ACC112 (cell line): Measurements from ENCODE around the gene COTL1.

ENCODE experiments used
- H2AFZ ChIP-seq: fragments of 200-600 bp; sonication (generic); one replicate; pipeline ENCODE4 v1.6.0; 2017; ENCODE audit warnings: antibody characterized with exemption, low read length; ENCODE audit not compliant: unreplicated experiment
- H3K27ac ChIP-seq: fragments of 200-600 bp; sonication (generic); 2 replicates; pipeline ENCODE4 v1.5.1; 2014; ENCODE audit warnings: low read depth, mild to moderate bottlenecking, antibody characterized with exemption, low read length, moderate library complexity
- H3K27me3 ChIP-seq: fragments of 200-600 bp; sonication (generic); 2 replicates; pipeline ENCODE4 v1.6.1; 2014; ENCODE audit warnings: mild to moderate bottlenecking, antibody characterized with exemption, low read length, moderate library complexity, mixed read lengths; ENCODE audit not compliant: insufficient read depth
- H3K36me3 ChIP-seq: fragments of 200-600 bp; sonication (generic); 2 replicates; pipeline ENCODE4 v1.6.1; 2016; ENCODE audit warnings: mild to moderate bottlenecking, antibody characterized with exemption, low read length, moderate library complexity, mixed read lengths; ENCODE audit not compliant: insufficient read depth
- H3K4me1 ChIP-seq: fragments of 200-600 bp; sonication (generic); one replicate; pipeline ENCODE4 v1.6.1; 2016; ENCODE audit warnings: low read length, mixed read lengths; ENCODE audit not compliant: insufficient read depth, unreplicated experiment, control insufficient read depth
- H3K4me3 ChIP-seq: fragments of 200-600 bp; sonication (generic); 2 replicates; pipeline ENCODE4 v1.5.1; 2014; ENCODE audit warnings: mild to moderate bottlenecking, low read depth, low read length
- H3K79me2 ChIP-seq: fragments of 200-600 bp; sonication (generic); one replicate; pipeline ENCODE4 v1.6.0; 2016; ENCODE audit warnings: low read length; ENCODE audit not compliant: control insufficient read depth, unreplicated experiment, insufficient read depth

Gene COTL1

DNA sequence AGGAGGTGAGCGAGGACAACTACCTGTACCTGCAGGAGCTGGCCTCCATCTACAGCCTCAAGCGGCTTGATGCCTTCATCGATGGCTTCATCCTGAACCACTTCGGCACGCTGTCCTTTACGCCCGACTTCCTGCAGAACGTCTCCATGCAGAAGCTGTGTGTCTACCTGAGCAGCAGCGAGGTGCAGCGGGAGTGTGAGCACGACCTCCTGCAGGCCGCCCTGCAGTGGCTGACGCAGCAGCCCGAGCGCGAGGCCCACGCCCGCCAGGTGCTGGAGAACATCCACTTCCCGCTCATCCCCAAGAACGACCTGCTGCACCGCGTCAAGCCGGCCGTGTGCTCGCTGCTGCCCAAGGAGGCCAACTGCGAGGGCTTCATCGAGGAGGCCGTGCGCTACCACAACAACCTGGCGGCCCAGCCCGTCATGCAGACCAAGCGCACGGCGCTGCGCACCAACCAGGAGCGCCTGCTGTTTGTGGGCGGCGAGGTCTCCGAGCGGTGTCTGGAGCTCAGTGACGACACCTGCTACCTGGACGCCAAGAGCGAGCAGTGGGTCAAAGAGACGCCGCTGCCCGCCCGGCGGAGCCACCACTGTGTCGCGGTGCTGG, 39.5 kb upstream of the COTL1 start:
- Histone ChIP-seq H3K27ac (no peak overlapping the region), H3K27me3 (no peaks in the 10 kb centered on the region), H3K4me1 (peaks cover 3% of the 10 kb centered on the region), H3K4me3 (no peak overlapping the region), H3K36me3 (peaks cover 3% of the 10 kb centered on the region; the same call in 1 of the 2 replicates), H3K79me2 (peaks cover 5% of the 10 kb centered on the region), H2AFZ (no peak overlapping the region)

DNA sequence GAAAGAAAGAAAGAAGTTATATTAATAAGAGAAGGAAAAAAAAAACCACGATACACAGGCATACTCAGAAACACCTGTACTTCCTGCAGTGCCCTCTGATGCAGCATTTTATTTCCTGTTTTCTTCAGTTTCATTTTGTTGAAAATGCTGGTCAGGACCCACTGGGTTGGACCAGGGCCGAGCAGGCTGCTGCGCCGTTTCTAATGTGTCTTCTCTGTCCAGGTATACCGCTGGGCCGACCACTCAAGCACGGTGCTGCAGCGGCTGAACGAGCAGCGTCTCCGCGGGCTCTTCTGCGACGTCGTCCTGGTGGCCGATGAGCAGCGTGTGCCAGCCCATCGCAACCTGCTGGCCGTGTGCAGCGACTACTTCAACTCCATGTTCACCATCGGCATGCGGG, 38.8 kb upstream of the COTL1 start:
- Histone ChIP-seq H2AFZ (no peak overlapping the region), H3K27ac (no peak overlapping the region), H3K4me1 (peaks cover 3% of the 10 kb centered on the region), H3K36me3 (peaks cover 7% of the 10 kb centered on the region; the same call in 1 of the 2 replicates), H3K79me2 (peaks cover 5% of the 10 kb centered on the region), H3K4me3 (no peak overlapping the region), H3K27me3 (no peaks in the 10 kb centered on the region)

DNA sequence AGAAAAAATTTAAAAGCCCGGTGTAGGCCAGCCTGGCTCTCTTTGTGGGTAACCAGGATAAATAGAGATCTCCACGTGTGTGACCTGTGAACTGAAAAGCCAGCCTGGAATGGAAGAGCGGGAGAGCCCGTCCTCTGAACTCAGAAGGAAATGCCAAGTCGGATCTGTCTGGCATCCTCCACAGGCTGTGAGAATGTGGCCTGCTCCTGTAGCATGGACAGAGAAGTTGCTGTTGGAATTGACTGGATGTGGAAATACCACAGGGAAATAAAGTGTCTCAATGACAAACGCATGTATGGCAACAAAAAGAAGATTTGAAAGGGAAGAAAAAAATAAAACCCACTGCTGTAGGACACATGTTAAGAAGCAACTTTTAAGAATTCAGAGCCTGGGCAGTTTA, 37.1 kb upstream of the COTL1 start:
- Histone ChIP-seq H2AFZ (no peak overlapping the region), H3K27ac (no peak overlapping the region), H3K79me2 (peaks cover 14% of the 10 kb centered on the region), H3K36me3 (peaks cover 11% of the 10 kb centered on the region; the same call in 1 of the 2 replicates), H3K27me3 (no peaks in the 10 kb centered on the region), H3K4me1 (peaks cover 6% of the 10 kb centered on the region), H3K4me3 (no peak overlapping the region)

DNA sequence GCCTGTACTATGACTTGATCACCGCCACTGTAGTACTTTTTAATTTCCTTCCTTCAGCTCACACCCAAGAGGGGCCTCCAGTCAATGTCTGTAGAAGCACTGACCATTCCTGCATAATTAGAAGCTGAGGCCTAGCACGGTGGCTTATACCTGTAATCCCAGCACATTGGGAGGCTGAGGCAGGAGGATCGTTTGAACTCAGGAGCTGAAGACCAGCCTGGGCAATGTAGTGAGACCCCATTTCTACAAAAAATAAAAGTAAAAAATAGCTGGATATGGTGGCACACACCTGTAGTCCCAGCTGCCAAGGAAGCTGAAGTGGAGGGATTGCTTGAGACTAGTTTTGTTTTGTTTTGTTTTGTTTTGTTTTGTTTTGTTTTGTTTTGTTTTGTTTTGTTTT, 36.4 kb upstream of the COTL1 start:
- Histone ChIP-seq H3K4me1 (peaks cover 11% of the 10 kb centered on the region), H3K79me2 (peaks cover 21% of the 10 kb centered on the region), H3K27ac (no peak overlapping the region), H3K4me3 (no peak overlapping the region), H3K27me3 (no peaks in the 10 kb centered on the region), H2AFZ (no peak overlapping the region), H3K36me3 (peaks cover 11% of the 10 kb centered on the region; the same call in 1 of the 2 replicates)

DNA sequence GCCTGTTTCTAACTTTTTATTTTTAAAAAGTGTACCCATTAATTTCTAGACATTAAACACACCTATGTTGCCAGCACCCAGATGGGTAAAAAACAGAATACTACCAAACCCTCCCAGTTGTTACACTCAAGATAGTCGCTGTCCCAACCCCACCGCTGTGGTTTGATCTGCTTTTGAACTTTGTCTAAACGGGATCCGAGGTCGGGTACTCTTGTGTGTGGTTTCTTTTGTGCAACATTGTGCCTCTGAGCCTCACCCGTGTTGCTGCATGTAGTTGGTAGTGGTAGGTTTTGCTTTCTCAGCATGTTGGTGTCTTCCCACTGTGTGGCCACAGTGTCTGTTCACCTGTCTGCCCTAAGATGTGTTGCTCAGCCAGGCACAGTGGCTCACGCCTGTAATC, 34.7 kb upstream of the COTL1 start:
- H3K36me3 ChIP-seq, result peaks cover 10% of the 10 kb centered on the region; the same call in 1 of the 2 replicates

DNA sequence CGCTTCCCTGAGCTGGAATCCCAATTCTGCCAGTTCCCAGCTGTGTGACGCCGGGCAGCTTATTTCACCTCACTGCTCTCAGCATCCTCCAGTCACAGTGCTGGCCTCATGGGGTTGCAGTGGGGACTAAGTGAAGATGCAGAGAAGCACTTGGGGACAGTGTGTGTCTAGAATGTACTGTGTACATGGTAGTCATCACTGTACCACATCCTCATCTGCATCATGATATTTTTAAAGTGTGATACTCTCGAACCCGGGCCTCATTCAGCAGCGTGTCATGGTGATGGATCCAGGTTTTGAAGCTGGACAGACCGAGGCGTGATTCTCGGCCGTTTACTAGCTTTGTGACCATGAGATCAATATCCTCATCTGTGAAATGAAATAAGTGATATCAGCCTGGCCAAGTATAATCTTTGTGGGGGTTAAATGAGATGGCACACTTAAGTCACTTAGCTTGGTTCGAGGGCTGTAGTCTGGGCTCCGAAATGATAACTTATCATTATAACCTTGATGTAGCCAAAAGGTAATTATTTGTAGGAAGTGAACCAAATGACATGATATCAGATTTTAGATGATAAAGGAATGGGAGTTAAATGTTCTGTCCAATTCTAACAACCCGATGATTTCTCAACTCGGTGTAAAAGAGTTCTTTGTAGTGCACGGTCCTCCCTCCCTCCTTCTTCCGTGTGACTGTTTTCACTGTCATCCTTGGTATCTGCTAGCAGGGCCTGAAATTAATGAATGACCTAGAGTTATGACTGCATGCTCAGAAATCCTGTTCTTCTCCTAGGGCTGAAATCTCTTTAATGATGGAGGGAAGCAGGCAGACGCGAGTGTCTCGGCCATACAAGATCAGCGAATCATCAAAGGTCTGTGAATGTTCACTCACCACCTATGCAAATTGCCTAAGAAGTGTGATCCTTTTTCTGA, 32.4 kb upstream of the COTL1 start:
- Histone ChIP-seq H3K27me3 (no peaks in the 10 kb centered on the region), H3K4me3 (peak overlapping the region; percentile 29; the same call in 1 of the 2 replicates), H2AFZ (no peak overlapping the region), H3K36me3 (0 out of 2 replicates have a peak, but pooled peaks cover 8% of the 10 kb centered on the region), H3K4me1 (peaks cover 12% of the 10 kb centered on the region), H3K79me2 (peaks cover 26% of the 10 kb centered on the region), H3K27ac (no peak overlapping the region)

More for the DNA sequence above, 34.7 kb upstream of the COTL1 start:
- Histone ChIP-seq H2AFZ (no peak overlapping the region), H3K4me3 (no peak overlapping the region), H3K27me3 (no peaks in the 10 kb centered on the region), H3K79me2 (peaks cover 26% of the 10 kb centered on the region), H3K27ac (no peak overlapping the region), H3K4me1 (peaks cover 12% of the 10 kb centered on the region)

DNA sequence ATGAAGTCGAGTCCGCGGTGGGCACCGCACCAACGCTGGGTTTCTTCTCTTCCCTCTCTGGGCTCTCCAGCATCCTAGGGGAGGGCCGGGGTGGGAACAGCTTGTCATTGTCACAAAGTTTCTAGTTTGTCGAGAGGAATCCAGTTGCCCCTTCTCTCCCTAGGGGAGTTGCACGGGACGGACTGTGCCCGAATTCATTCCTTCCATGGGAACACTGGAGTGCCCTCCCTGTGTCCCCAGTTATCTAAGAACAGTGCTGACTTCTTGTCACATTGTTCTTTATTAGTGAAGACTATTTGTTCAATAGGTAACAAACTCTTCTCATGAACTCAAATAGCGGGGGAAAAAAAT, 31.6 kb upstream of the COTL1 start:
- Histone ChIP-seq H3K4me1 (peaks cover 16% of the 10 kb centered on the region), H3K79me2 (peaks cover 26% of the 10 kb centered on the region), H3K36me3 (0 out of 2 replicates have a peak, but pooled peaks cover 8% of the 10 kb centered on the region), H3K27me3 (no peaks in the 10 kb centered on the region), H3K27ac (no peak overlapping the region), H3K4me3 (peak overlapping the region; percentile 89), H2AFZ (no peak overlapping the region)

DNA sequence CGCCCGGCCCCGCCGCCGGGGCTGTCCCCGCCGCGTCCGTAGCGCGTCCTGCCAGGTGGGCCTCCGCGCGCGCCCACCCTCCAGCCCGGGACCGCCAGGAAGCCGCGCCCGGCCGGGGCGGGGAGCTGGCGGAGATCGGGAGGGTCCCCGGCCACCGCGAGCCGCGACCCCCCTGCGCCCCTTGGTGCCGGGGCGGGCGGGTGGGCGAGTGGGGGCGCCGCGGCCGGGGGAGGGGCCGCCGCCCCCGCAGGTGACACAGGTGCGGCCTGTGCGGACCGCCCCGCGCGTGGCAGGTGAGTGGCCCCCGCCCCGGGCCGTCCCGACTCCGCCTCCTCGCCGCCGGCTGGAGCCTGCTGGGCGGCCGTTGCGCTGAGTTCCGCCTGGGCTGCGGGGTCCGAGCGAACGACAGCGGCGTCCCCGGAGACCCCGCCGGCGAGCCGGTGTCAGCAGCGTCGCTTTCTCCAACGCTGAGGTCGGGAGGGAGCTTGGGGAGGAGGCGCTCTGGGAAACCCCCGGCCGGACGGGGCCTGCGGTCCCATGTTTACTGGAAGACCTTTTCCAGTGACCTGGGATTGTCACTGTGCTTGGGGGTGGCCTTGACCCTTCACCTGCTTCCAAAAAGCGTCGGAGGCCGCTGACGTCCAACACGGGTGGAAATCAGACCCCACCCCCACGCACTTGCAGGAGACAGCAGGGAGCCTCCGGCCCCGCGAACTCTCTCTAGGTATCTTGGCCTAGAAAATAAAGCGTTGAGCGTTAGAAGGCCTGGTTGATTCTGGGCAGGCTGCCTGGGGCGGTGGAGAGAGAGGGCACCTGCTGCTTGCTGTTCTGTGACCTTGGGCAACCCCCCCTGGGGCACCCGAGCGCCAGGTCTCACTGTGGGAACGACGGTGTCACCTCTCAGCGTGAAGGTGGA, 31.0 kb upstream of the COTL1 start:
- H3K27ac ChIP-seq, result no peak overlapping the region
- H2AFZ ChIP-seq, result no peak overlapping the region
- peaks cover 26% of the 10 kb centered on the region for H3K79me2 ChIP-seq
- H3K27me3 ChIP-seq, result no peaks in the 10 kb centered on the region
- H3K4me1 ChIP-seq, result peaks cover 22% of the 10 kb centered on the region
- H3K4me3 ChIP-seq, result peak overlapping the region; percentile 89
- 0 out of 2 replicates have a peak, but pooled peaks cover 8% of the 10 kb centered on the region for H3K36me3 ChIP-seq

DNA sequence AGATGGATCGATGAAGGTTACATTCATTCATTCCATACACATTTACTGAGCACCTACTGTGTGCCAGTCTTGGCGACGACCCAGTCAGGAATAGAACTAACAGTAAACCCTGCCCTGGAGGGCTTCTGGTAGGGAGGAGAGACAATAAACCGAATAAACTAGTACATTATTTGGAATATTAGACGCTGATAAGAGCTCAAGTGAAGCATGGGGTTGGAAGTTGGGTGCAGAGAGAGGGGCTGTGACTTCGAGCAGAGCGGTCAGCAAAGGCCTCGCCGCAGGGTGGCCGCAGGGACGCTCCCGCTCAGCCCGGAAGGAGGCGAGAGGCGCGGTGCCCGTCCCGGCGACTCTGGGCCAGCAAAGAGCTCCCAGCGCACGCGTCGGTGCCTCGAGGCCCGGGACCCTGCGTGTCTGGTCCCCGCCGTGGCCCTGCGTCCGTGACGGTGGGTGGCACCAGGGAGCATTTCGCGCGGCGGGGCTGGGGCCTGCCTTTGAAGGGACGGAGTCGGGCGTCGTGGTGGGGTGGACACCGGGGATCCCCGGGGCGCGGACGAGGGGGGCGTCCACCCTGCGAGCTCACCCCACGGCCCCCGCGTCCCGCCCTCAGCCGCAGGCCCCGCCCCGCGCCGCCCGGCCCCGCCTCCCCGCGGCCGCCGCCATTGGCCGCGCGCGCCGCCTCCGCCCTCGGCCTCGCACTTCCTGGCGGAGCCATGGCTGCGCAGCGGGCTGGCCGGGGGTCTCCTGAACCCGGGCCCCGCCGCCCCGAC, 30.1 kb upstream of the COTL1 start, which contains the start of gene KLHL36:
KLHL36 (plus strand) TSS at position 684 of the 767 bp plus-strand sequence. CDS start 2,357 bp downstream, outside the sequence.
- peak within 1 kb of the TSS; percentile 89 for H3K4me3 ChIP-seq
- H3K36me3 ChIP-seq, result 0 out of 2 replicates have a peak, but pooled peaks cover 8% of the 10 kb centered on the region
- H3K27me3 ChIP-seq, result no peaks in the 10 kb centered on the region
- peaks cover 30% of the 10 kb centered on the region for H3K4me1 ChIP-seq
- peak within 1 kb of the TSS; percentile 58 for H2AFZ ChIP-seq
- no peak within 1 kb of the TSS for H3K27ac ChIP-seq
- peaks cover 26% of the 10 kb centered on the region for H3K79me2 ChIP-seq
